ENCODE results near the gene GJA9.

Gene GJA9

DNA sequence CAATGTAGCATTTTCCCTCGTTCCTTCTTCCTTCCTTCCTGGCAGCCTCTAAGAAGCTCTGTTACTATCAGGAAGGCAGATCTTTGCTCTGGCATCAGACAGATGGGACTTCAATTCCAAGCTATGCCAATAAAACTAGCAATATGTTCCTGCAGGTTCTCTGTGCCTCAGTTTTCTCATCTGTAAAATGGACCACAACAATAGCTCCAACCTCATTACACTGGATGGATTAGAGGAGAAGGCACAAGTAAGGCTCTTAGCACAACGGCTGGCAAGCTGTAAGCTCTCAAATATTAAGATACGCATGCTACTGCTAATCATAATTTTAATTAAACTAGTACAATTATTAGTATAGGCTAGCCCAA lies 49.0 kb downstream of the GJA9 start:
- in situ Hi-C loops (cut with MboI; ENCODE audit: low sequenced_read_pairs) = no loop called here

DNA sequence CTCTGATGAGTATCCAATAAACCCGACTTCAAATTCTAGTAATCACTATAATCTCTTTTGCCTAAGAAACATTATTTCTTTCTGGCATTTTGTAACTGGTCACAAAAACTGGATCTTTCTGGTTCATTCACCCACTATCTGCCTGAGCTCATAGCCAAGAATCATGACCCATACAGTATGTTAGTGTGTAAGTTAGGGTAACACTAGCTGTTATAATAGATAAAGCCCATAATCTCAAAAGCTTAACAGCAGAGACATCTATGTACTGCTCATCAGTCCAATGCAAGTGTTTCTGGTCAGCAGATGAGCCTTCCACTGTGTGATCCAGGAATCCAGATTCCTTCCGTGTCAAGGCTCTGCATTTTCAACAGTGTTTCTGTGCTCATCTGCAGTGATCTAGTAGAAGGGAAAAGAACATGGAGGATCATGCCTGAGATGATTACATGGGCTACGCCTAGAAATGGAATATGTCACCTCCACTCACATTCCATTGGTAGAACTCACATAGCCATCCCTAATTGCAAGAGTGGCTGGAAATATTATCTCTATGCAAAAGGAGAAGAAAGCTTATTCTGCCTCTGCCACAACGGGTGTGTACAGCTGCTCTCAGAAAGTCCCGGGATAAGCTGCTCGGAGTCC lies 49.5 kb downstream of the GJA9 start:
- in situ Hi-C loops (cut with MboI; ENCODE audit: low sequenced_read_pairs) = no loop called here

DNA sequence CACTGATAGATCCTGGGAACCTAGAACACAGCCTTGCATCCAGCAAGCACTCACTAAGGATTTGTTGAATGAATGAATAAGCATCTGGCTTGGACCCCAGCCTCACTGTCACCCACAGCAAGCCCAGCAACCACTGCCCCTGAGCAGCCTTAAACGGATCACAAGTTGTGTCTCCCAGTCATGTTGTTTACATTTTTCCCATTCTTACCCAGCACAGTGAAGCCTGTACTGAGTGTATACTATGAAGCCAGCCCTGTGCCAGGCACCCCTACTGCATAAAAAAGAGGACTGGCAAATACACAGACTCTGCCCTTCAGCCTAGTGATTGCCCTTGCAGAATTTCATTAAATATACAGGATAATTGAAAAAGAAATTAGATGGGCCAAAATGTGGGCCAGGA lies 52.0 kb downstream of the GJA9 start:
- in situ Hi-C loops (cut with MboI; ENCODE audit: low sequenced_read_pairs) = no loop called here

DNA sequence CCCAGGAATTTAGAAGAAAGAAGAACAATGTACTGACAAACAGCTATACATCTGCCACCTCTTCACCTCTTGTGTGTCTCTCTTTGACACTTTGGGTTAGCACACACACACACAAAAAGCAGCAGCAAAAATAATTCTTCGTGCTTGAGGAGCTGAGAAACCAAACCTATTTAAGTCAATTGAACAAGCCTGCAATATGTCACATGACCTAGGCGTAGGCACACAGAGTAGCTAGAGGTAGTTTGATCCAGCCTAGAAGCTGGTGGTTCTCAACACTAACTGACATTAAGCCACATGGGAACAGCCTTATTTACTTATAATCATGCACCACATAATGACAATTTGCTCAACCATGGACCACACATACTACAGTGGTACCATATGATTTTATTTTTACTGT lies 54.1 kb downstream of the GJA9 start:
- in situ Hi-C loops (cut with MboI; ENCODE audit: low sequenced_read_pairs) = no loop called here

DNA sequence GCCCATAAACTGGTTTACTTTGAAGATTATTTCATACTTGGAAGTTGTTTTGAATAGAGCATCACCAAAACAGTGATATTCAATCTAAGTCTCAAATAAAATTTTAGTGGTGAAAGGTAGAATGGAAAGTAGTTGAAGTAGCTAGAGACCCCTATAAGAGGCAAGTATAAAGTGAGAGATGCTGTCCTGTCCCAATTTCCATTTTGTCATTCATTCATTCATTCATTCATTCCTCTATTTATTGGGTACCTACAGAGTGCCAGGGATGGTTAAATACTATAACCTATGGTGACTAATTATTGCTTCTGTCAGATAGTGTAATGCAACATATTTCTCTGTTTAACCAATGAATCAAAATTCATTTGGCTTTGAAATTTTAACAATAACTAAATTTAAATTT lies 54.5 kb downstream of the GJA9 start:
- in situ Hi-C loops (cut with MboI; ENCODE audit: low sequenced_read_pairs) = no loop called here

DNA sequence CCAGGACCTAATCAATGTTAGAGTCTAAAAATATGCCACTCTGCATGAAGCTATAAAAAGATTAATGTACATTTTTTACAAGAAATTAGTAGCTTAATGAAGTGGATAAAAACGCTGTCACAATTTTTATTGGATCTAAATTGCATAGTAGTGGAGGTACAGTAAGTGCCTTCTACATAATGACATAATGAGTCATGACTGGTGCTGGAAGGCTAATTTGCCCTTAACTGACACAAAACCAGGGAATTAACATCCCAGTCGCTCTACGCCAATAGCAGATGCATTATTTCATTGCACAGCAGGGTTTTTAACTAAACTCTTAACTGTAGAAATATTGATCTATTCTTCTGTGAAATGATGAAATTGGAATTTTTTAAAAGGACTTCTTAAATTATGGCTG lies 55.1 kb downstream of the GJA9 start:
- in situ Hi-C loops (cut with MboI; ENCODE audit: low sequenced_read_pairs) = no loop called here

All from hTERT RPE-1 (cell line).